Activated gamma-delta T cell treated with Interleukin-2 at 50 U/mL for 16 hours (primary cell): Measurements from ENCODE around the gene KLHL5.
"Not testable (repeated sequence)": the region's sequence is repeated elsewhere in the genome, so short reads cannot be mapped to it uniquely, and the experiment has no call there.

Experiments
- DNase-seq: peaks from one replicate; pipeline ENCODE4 v3.0.0-alpha.2; 2020

KLHL5 gene

GRCh38 chr4:39062094-39062769, at the start of gene KLHL5:
Gene KLHL5, plus strand, starts transcription at chr4:39062232. Its CDS starts 421 bp downstream, at chr4:39062653.
- DNase-seq = no peak

GRCh38 chr4:39014028-39014427, 48.0 kb upstream of the KLHL5 start:
- no peak for DNase-seq

- DNase-seq = no peak
Measured at GRCh38 chr4:39020130-39020529, 41.9 kb upstream of the KLHL5 start.

- no peak for DNase-seq
Measured at GRCh38 chr4:39021631-39022030, 40.4 kb upstream of the KLHL5 start.

- no peak for DNase-seq
Measured at GRCh38 chr4:39022241-39022640, 39.8 kb upstream of the KLHL5 start.

GRCh38 chr4:39023059-39023458, 39.0 kb upstream of the KLHL5 start:
- no peak for DNase-seq

- no peak for DNase-seq
Measured at GRCh38 chr4:39024311-39024865, 37.6 kb upstream of the KLHL5 start.

GRCh38 chr4:39025552-39026085, 36.4 kb upstream of the KLHL5 start:
- no peak for DNase-seq

- DNase-seq = no peak
Measured at GRCh38 chr4:39026096-39026495, 35.9 kb upstream of the KLHL5 start.

GRCh38 chr4:39029752-39030694, 32.0 kb upstream of the KLHL5 start:
- DNase-seq = no peak

- DNase-seq = no peak
Measured at GRCh38 chr4:39030725-39031124, 31.3 kb upstream of the KLHL5 start.

GRCh38 chr4:39031590-39032020, 30.4 kb upstream of the KLHL5 start:
- not testable (repeated sequence) for DNase-seq

GRCh38 chr4:39032218-39033085, 29.6 kb upstream of the KLHL5 start, which contains the start of gene TMEM156:
Gene TMEM156, minus strand, starts transcription at chr4:39032409. Its CDS starts 96 bp downstream, at chr4:39032313.
- no peak for DNase-seq

- DNase-seq = no peak
Measured at GRCh38 chr4:39036172-39036571, 25.9 kb upstream of the KLHL5 start.

GRCh38 chr4:39037491-39037825, 24.6 kb upstream of the KLHL5 start:
- DNase-seq = no peak

GRCh38 chr4:39037941-39038340, 24.1 kb upstream of the KLHL5 start:
- no peak for DNase-seq

- no peak for DNase-seq
Measured at GRCh38 chr4:39039108-39039507, 22.9 kb upstream of the KLHL5 start.

- no peak for DNase-seq
Measured at GRCh38 chr4:39042366-39042765, 19.7 kb upstream of the KLHL5 start.

GRCh38 chr4:39043058-39043860, 18.8 kb upstream of the KLHL5 start:
- no peak for DNase-seq

GRCh38 chr4:39043861-39044363, 18.1 kb upstream of the KLHL5 start:
- DNase-seq = no peak

- peak; percentile 89 for DNase-seq
Measured at GRCh38 chr4:39044364-39044955, 17.6 kb upstream of the KLHL5 start.
